WTC11 (cell line): ENCODE data around the gene IFT122. TPM values are rescaled to one million over a fixed set of nuclear protein-coding genes. Genes with fewer than 3 reads are reported as not detected.

Source experiments
- ATAC-seq: fragments of 200-7000 bp; cut with Tn5 transposase; 2 replicates; pipeline ENCODE4 v1.10.0; 2021; ENCODE audit warnings: mild to moderate bottlenecking, moderate library complexity
- CTCF ChIA-PET: fragments of 300-600 bp; sonication (Branson Sonifier 250); formaldehyde crosslinking; loops from one replicate; lab custom pipeline; 2021; ENCODE audit warnings: antibody characterized with exemption; lab: Charles Lee
- POLR2A ChIA-PET: fragments of 350-600 bp; sonication (Branson Sonifier 250); formaldehyde crosslinking; loops from one replicate; lab custom pipeline; 2021; ENCODE audit warnings: antibody characterized with exemption; lab: Charles Lee
- DNase-seq: peaks from one replicate; pipeline ENCODE4 v3.0.0; 2021; ENCODE audit warnings: low spot score
- H3K27ac Mint-ChIP-seq: 2 replicates; pipeline ENCODE4 v1.8.0; 2021; ENCODE audit warnings: mixed read lengths
- H3K27me3 Mint-ChIP-seq: 2 replicates; pipeline ENCODE4 v1.8.0; 2021; ENCODE audit warnings: low read depth, mild to moderate bottlenecking, moderate library complexity, mixed read lengths
- H3K36me3 Mint-ChIP-seq: 2 replicates; pipeline ENCODE4 v1.8.0; 2021; ENCODE audit warnings: mixed read lengths
- H3K4me1 Mint-ChIP-seq: 2 replicates; pipeline ENCODE4 v1.8.0; 2022; ENCODE audit warnings: mixed read lengths
- H3K4me3 Mint-ChIP-seq: 2 replicates; pipeline ENCODE4 v1.8.0; 2021; ENCODE audit warnings: mild to moderate bottlenecking, moderate library complexity, mixed read lengths
- H3K9me3 Mint-ChIP-seq: 2 replicates; pipeline ENCODE4 v1.8.0; 2021; ENCODE audit warnings: mixed read lengths
- ATF6 ChIP-seq: sonication (generic); formaldehyde crosslinking; IDR thresholded peaks from 2 replicates; pipeline ENCODE4 v1.8.1; 2023; ENCODE audit warnings: mild to moderate bottlenecking, missing genetic modification reagents
- ETV6 ChIP-seq: sonication (generic); formaldehyde crosslinking; IDR thresholded peaks from 2 replicates; pipeline ENCODE4 v1.8.1; 2022; ENCODE audit warnings: mild to moderate bottlenecking, missing genetic modification reagents
- GABPB1 ChIP-seq: sonication (generic); formaldehyde crosslinking; IDR thresholded peaks from 2 replicates; pipeline ENCODE4 v1.8.1; 2023; ENCODE audit warnings: mild to moderate bottlenecking, missing genetic modification reagents
- GTF2I ChIP-seq: fragments of 250-450 bp; sonication (Bioruptor Pico); conservative IDR thresholded peaks from 2 replicates; pipeline ENCODE4 v1.4.0; 2021; ENCODE audit warnings: mild to moderate bottlenecking
- HMGA2 ChIP-seq: fragments of 250-450 bp; sonication (Bioruptor Pico); IDR thresholded peaks from 2 replicates; pipeline ENCODE4 v1.4.0; 2021; ENCODE audit warnings: mild to moderate bottlenecking, moderate library complexity
- IRF2 ChIP-seq: sonication (generic); formaldehyde crosslinking; IDR thresholded peaks from 2 replicates; pipeline ENCODE4 v1.8.0; 2022; ENCODE audit warnings: low read depth, missing genetic modification reagents, borderline replicate concordance
- NFE2L1 ChIP-seq: sonication (generic); formaldehyde crosslinking; IDR thresholded peaks from 2 replicates; pipeline ENCODE4 v1.8.1; 2023; ENCODE audit warnings: missing genetic modification reagents
- PREB ChIP-seq: sonication (generic); formaldehyde crosslinking; IDR thresholded peaks from 2 replicates; pipeline ENCODE4 v1.8.1; 2022; ENCODE audit warnings: mild to moderate bottlenecking, missing genetic modification reagents, moderate library complexity, borderline replicate concordance
- SMAD4 ChIP-seq: sonication (generic); formaldehyde crosslinking; IDR thresholded peaks from 2 replicates; pipeline ENCODE4 v1.8.0; 2022; ENCODE audit warnings: mild to moderate bottlenecking, missing genetic modification reagents
- SP1 ChIP-seq: sonication (generic); formaldehyde crosslinking; conservative IDR thresholded peaks from 2 replicates; pipeline ENCODE4 v1.8.1; 2022; ENCODE audit warnings: missing genetic modification reagents
- TEAD1 ChIP-seq: sonication (generic); formaldehyde crosslinking; IDR thresholded peaks from 2 replicates; pipeline ENCODE4 v1.8.0; 2022; ENCODE audit warnings: mild to moderate bottlenecking, missing genetic modification reagents
- ZNF121 ChIP-seq: sonication (generic); formaldehyde crosslinking; IDR thresholded peaks from 2 replicates; pipeline ENCODE4 v1.8.0; 2023; ENCODE audit warnings: missing genetic modification reagents
- ZNF281 ChIP-seq: sonication (generic); formaldehyde crosslinking; IDR thresholded peaks from 2 replicates; pipeline ENCODE4 v1.8.0; 2023; ENCODE audit warnings: mild to moderate bottlenecking, missing genetic modification reagents
- ZNF425 ChIP-seq: fragments of 250-450 bp; sonication (Bioruptor Pico); conservative IDR thresholded peaks from 2 replicates; pipeline ENCODE4 v1.9.0; 2021; ENCODE audit warnings: mild to moderate bottlenecking
- ZSCAN18 ChIP-seq: fragments of 250-450 bp; sonication (Bioruptor Pico); IDR thresholded peaks from 2 replicates; pipeline ENCODE4 v2.1.2; 2022; ENCODE audit warnings: mild to moderate bottlenecking, moderate library complexity
- total RNA-seq: library from RNA; stranded (reverse); gene quantifications from 3 replicates; pipeline ENCODE4 v1.2.3, GENCODE V29; 2021
- TF ChIP-seq, protein P1 (sequence below): sonication (generic); formaldehyde crosslinking; IDR thresholded peaks from 2 replicates; pipeline ENCODE4 v1.8.0; 2022; ENCODE audit warnings: mild to moderate bottlenecking, missing genetic modification reagents
- TF ChIP-seq, protein P2 (sequence below): sonication (generic); formaldehyde crosslinking; IDR thresholded peaks from 2 replicates; pipeline ENCODE4 v1.8.0; 2023; ENCODE audit warnings: missing genetic modification reagents

Gene IFT122
- total RNA-seq, 1 experiment from 2014 or later, result 22.8 TPM

GRCh38 chr3:129402616-129403015 is 37.4 kb upstream of the IFT122 start (continued):
- TF ChIP-seq ZNF425 (CRISPR knock-in tag), result no peak
- no peak for TF ChIP-seq PREB (CRISPR knock-in tag)
- TF ChIP-seq, protein P1, sequence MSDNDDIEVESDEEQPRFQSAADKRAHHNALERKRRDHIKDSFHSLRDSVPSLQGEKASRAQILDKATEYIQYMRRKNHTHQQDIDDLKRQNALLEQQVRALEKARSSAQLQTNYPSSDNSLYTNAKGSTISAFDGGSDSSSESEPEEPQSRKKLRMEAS (CRISPR knock-in tag), result no peak
- no peak for TF ChIP-seq TEAD1 (CRISPR knock-in tag)
- TF ChIP-seq, protein P2, sequence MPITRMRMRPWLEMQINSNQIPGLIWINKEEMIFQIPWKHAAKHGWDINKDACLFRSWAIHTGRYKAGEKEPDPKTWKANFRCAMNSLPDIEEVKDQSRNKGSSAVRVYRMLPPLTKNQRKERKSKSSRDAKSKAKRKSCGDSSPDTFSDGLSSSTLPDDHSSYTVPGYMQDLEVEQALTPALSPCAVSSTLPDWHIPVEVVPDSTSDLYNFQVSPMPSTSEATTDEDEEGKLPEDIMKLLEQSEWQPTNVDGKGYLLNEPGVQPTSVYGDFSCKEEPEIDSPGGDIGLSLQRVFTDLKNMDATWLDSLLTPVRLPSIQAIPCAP (CRISPR knock-in tag), result no peak
- TF ChIP-seq, all 79 proteins: peak for 0

DNA sequence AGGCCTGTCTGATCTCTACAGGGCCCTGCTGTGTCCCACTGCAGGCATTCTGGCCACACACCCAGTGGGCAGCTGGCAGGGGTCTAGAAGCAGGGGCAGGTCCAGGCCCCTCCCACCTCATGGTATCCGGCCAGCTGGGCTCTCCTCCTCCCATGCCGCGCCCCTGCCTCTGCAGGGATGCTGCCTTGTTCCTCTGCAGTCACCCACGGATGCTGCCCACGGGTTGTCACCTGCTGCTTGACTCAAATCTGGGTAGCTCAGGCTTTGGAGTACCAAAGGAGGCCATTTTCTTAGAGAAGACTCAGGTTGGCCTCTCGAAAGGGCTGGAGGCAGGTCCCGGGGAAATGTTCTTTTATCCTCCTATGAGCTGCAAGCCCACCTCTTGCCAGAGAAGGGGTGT is 36.6 kb upstream of the IFT122 start:
- Mint-ChIP-seq H3K27me3 (no peaks in the 10 kb centered on the region; the same call in 1 of the 2 replicates), H3K4me3 (no peak overlapping the region), H3K36me3 (no peaks in the 10 kb centered on the region), H3K27ac (no peak overlapping the region), H3K9me3 (no peaks in the 10 kb centered on the region), H3K4me1 (peaks cover 3% of the 10 kb centered on the region)
- DNase-seq, result no peak
- ChIA-PET POLR2A (no interaction called here), CTCF (interaction anchor here (1.4 kb wide), 2 partner anchors 20 to 190 kb away, joined by 3 to 4 read pairs; no protein-coding TSS in a partner anchor)
- no peak for ATAC-seq
- no peak for TF ChIP-seq ZNF425 (CRISPR knock-in tag)
- no peak for TF ChIP-seq ZNF281 (CRISPR knock-in tag)
- TF ChIP-seq GABPB1 (CRISPR knock-in tag), result no peak
- no peak for TF ChIP-seq HMGA2
- TF ChIP-seq ZNF121 (CRISPR knock-in tag), result 0 out of 2 replicates have a peak, but pooled peaks have one; percentile 24

DNA sequence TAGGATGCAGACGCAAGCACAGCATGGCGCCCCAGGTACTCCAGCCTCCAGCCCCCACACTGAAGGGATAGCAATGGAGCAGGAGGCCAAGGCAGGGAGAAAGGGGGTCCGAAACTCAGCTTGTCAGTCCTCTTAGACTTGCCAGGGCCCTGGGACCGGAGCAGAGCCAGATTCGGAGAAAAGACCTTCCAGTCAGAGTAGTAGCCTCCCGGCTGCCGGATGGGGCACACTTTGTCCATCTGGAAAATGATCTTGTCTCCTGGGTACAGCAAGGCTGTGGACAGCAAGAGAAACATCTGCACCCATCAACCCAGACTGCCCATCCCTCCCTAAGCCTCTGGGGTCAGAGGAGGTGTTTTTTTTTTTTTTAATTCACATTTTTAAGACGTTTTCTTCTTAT is 35.9 kb upstream of the IFT122 start:
- no peak for DNase-seq
- no peak for ATAC-seq
- H3K4me1 Mint-ChIP-seq, result no peaks in the 10 kb centered on the region
- no peak overlapping the region for H3K4me3 Mint-ChIP-seq
- H3K27me3 Mint-ChIP-seq, result no peaks in the 10 kb centered on the region; the same call in 1 of the 2 replicates
- no peaks in the 10 kb centered on the region for H3K9me3 Mint-ChIP-seq
- ChIA-PET CTCF (interaction anchor here (0.7 to 1.4 kb wide), 4 partner anchors 12 to 190 kb away, joined by 3 to 5 read pairs (median 4); no protein-coding TSS in a partner anchor), POLR2A (no interaction called here)
- H3K27ac Mint-ChIP-seq, result no peak overlapping the region
- H3K36me3 Mint-ChIP-seq, result no peaks in the 10 kb centered on the region
- no peak for TF ChIP-seq ATF6
- no peak for TF ChIP-seq SP1 (CRISPR knock-in tag)
- TF ChIP-seq NFE2L1 (CRISPR knock-in tag), result no peak
- no peak for TF ChIP-seq SMAD4
- no peak for TF ChIP-seq GTF2I (CRISPR knock-in tag)
- no peak for TF ChIP-seq ETV6
- TF ChIP-seq ZNF425 (CRISPR knock-in tag), result no peak
- TF ChIP-seq IRF2 (CRISPR knock-in tag), result no peak
- TF ChIP-seq ZSCAN18 (CRISPR knock-in tag), result no peak
